Stimulated activated CD8-positive, alpha-beta memory T cell treated with anti-CD3 and anti-CD28 coated beads, Interleukin-12 subunit alpha, Interleukin-12 subunit beta, amount 100 ng/mL, for 24 hours (primary cell): Measurements from ENCODE around the gene SURF6.
"Not testable (repeated sequence)": the region's sequence is repeated elsewhere in the genome, so short reads cannot be mapped to it uniquely, and the experiment has no call there.

ENCODE experiments used
- DNase-seq: peaks from one replicate; pipeline ENCODE4 v3.0.0-alpha.2; 2020; ENCODE audit errors: extremely low read depth

SURF6 gene

DNA sequence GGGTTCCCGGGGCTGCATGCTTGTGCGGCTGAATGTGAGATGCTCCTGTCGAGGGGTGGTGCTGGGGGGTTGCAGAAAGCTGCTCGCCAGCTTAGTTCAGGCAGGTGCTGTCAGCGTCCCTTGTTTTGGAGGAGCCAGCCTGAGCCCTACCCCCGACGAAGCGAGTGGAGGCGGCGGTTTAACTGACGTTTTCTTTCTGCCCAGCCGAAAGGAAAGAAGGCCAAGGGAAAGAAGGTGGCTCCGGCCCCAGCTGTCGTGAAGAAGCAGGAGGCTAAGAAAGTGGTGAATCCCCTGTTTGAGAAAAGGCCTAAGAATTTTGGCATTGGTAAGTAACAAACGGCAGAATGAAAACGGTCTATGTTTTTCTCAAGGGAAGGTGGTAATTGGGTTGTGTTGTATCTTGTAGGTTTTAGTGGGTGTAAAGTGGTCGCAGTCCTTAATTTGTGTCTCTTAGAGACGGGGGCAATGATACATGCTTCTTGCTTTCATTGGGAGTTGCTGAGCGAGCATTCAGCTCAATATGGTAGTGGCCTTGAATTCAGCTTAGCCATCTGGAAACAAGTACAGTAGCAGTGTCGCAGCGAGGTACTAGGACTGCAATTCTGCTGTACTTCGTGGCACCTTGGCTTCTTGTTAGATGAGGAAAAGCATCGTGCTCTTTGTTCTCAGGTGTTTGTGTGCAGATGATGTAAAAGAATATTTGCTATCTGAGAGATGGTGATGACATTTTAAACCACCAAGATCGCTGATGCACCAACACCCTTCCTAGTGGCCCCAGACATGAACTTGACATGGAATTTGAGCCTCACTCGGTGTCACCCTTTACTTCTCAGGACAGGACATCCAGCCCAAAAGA is 13.0 kb upstream of the SURF6 start:
- no peak for DNase-seq

DNA sequence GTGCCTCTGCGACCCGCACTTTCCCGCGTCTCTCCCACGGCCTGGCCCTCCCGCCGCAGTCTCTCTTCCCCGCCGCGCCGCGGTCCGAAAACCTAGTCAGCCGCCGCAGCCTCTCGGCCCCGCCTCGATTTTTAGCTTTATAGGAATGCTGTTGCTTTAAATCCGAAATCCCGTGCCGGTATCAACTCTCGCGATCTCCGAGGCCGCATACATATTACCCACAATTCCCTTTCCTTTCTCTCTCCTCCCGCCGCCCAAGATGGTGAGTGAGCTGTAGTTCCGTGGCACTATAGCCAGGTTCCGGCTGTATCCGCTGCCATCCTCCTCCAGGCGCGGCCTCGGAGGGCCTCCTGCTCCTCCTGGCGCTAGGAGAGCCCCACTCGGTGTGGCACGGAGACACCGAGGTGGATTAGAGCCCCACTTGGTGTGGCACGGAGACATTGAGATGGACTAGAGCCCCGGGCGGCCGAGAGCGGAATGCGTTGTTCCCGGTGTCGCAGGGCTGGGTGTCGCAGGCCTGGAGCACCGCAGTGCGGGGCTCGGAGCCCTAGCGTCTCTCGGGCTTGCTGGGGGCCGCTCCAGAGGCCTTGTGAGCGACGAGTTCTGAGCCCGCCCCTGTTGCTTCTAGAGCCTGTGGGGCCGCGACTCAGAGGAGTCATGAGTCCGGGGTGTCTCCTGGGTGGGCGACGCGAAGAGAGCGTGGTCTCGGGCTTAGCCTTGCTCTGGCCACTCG is 12.2 kb upstream of the SURF6 start, which contains the start of the genes MED22 and RPL7A:
Gene MED22, minus strand, starts transcription at position 147 of the 733 bp plus-strand sequence. CDS start 1,469 bp downstream, outside the sequence.
Gene RPL7A, plus strand, starts transcription at position 234 of the 733 bp plus-strand sequence. Its CDS starts 26 bp downstream, at position 260.
- peak; percentile 78 for DNase-seq

DNA sequence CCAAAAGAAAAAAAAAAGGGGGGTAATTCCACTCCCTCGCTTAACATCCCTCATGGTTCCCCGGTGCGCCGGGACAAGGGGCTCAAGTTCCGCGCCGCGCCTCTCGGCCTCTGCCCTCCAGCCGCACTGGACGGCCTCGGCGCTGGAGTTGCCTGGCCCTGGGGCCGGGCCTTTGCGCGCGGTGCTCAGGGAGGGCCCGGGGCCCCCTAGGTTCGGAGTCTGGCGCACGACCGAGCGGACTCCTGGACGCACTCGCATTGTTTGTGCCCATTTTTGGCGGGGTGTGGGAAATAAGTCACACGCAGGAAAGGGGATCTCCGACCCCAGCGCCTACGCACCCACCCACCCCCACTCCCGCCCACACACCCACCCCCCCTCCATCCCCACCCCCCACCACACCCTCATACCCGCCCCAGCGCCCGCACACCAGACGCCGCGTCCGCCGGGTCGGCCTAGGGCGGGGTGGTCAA is 11.6 kb upstream of the SURF6 start:
- DNase-seq = no peak

DNA sequence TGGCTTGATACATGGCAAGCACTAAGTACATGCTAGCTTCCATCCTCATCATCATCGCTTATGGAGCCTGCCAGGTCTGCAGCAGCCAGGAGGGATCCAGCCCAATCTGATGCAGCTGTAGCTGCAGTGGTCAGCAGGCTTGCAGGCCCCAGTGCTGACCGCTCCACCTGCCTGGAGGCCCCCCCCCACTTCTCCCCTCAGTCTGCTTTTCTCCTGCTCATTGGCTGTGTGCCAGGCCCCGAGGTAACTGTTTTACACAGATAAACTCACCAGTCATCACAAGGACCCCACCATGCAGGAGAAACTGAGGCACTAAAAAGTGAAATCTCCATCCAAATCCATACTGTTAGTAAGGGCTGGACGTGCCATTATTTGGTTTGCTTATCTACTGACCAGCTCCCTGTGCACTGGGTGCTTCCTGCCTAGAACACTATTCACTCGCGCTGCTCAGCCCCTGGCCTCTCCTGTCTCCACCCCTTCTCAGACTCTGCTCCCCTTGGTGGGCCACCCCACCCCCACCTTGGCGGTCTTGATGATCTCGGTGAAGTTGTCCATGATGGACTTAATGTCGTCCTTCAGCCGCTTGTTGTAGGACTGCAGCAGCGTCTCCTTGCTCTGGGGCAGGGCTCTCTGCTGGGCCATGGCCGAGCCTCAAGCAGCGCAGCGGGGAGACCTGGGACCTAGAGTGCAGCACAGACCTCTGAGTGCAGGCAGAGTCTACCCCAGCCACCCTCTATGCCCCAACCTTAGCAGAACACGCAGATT is 10.2 kb upstream of the SURF6 start:
- no peak for DNase-seq

DNA sequence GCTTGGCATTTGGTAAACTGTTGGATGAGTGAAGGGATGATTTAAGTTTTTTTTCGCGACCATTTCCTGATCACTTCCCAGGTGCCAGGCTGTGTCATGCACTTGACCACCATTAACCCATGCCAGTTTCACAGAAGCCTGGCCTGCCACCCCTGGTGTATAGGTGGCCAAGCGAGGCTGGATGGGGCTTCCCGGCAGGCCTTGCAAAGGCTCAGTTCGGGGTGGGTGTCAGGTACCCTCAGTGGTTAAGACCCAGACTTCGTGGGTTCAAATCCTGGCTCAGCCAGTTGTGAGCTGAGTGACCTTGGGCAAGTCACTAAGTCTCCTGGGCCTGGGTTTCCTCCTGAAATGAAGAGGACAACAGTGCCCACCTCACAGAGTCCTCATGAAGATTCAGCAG is 9.6 kb upstream of the SURF6 start:
- DNase-seq = no peak

DNA sequence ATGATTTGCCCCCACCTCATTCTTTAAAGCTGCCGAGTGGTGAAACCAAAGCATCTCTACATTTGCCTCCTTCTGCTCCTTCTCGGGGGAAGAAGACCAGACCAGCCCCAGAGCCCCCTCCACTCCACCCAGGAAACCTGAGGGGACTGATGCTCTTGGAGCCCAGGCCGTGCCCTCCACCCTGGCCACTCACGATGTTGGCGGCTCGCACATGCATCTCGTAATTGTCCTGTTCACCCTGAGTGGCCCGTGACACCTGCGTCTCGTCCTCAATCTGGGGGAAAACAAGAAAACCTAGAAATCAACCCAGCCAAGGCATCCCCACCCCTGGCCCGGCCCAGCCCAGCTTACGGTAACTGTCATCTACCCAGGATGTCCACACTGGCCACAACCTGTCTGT is 9.0 kb upstream of the SURF6 start:
- DNase-seq = no peak

DNA sequence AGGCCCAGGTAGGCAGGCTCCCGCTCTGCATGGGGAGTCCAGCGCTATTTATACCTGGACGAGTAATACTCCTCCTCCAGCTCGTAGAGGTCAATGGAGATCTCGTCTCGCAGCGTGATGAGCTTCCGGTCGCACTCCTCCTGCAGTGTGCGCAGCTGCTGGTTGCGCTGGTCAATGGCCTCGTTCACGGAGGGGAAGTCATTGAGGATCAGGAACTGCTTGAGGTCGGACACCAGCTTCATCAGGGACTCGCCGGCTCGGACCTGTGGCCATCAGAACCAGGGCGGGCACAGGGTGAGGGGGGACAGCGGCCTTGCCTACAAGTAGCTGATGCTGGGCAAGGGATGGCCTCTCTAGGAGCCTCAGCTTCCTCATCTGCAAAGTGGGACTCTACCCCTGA is 8.1 kb upstream of the SURF6 start:
- no peak for DNase-seq

DNA sequence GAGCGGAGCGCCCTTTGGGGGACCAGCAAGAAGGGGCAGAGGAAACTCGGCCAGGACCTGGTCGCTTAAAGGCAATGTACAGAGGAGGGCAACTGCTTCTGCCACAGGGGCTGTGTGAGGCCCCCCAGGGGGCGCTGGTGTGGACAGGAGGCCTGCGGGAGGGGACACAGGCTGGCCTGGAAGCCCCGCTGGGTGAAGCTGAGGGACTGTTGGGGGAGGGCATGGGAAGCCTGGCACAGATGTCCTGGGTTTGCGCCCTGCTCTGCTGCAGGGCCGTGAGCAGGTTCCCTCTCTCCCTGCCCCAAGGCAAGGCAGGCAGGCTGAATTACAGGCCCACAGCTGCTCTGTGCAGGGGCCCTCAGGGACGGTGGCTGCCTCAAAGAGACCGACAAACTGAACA is 6.6 kb upstream of the SURF6 start:
- no peak for DNase-seq

DNA sequence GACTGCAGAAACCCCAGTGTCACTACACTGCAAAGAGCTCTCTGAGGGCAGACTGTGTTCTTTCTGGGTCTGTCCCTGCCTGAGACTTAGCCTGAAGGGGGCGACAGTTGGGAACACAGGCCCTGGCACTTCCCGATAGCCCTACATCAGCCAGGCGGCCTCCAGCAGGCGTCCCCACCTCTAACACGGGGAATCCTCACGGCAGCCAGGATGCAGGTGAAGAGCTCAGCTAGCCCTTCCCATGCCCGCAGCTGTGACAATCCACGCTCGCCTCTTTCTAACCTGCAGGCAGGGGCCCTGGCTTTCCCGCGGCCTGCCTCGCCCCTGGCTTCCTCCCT is 6.0 kb upstream of the SURF6 start:
- no peak for DNase-seq

DNA sequence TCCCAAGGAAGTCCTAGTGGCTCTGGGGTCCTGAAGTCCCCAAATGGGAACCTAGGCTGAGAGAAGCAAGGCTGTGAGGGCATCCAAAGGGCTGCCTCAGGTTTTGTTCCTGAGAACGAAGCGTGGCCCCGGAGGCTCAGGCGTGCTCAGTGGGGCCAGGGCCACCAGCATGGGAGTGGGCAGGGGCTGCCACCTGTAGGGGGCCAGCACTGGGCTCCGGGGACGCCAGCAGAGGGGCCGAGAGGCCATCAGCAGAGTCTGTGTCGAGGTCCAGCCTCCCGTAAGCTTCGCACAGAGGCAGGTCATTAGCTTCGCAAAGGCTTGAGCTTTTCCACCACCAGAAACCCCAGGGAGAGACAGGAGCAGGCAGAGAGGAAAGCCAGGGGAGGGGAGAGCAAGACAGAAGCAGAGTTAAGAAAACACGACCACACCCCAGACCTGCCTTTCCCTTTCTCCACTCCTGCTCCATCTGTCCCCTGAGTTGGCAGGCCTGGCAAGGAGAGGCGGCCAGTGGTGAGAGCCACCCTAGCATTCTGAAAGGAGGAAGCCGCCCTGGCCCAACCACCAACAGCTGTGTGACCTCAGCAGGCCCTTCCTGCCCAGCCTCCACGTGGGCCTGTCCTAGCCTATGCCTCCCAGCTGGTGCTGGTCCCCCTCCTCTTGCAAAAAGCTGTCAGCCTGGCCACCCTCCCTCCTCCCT is 5.5 kb upstream of the SURF6 start:
- DNase-seq = no peak

DNA sequence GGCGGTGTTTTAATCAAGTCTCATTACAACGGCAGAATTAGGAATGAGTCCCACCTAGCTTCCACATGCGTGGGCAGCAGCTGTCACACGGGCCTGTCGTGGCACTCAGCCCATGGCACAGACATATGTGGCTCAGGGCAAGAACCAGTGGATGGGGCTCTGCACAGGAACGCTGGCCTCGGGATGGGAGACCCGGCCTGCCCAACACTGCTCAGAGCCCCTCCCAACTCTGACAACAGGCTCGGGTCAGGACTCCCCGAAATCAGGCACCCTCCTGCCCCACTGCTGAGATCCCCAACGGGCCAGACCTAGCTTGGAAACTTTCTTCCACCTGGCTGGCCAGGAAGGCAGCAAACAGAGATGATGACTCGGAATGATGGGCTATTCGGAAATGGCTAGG is 4.9 kb upstream of the SURF6 start:
- DNase-seq = no peak

DNA sequence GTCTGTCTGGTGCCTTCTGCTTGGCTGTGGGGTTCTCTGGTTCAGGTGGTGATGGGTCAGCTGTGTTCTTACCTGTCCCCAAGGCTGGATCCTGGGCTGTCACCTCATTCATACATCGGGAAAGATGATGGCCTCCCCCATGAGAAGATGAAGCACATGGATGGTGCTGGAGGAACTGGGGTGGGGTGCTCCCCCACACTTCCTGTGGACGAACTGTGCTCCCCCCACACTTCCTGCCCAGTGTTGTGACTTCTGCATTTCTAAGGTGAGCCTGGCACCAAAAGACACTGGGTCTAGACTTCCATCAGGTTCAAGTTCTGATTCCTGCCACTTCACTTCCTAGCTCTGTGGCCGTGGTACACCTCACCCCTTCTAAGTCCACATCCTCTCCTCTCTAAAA is 4.3 kb upstream of the SURF6 start:
- DNase-seq = no peak

DNA sequence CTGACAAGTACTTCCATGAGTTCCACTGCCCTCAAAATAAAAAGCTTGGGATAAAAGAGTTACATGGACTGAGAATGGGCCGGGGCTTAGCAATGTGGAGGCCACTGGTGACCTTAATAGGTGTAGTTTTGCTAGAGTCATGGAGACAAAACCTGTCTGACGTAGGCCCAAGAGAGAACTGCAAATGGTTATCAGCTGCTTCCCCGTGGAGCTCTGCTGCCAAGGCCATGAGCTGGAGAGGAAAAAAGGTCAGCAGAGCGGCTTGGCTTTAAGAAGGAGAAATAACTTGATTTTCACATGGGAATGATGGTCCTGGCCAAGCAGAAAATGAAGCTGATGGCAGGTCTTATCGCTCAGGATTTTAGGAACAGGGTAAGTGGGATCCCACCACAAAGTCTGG is 3.7 kb upstream of the SURF6 start:
- DNase-seq = no peak

DNA sequence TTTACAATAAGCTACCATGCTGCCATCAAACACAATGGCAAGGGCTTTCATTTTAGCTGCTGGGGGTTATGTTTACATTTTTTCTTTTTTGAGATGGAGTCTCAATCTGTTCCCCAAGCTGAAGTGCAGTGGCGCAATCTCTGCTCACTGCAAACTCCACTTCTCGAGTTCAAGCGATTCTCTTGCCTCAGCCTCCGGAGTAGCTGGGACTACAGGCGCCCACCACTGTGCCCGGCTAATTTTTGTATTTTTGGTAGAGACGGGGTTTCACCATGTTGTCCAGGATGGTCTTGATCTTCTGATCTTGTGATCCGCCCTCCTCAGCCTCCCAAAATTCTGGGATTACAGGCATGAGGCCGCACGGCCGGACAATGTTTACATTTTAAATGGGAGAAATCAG is 1.1 kb downstream of the SURF6 start:
- not testable (repeated sequence) for DNase-seq

DNA sequence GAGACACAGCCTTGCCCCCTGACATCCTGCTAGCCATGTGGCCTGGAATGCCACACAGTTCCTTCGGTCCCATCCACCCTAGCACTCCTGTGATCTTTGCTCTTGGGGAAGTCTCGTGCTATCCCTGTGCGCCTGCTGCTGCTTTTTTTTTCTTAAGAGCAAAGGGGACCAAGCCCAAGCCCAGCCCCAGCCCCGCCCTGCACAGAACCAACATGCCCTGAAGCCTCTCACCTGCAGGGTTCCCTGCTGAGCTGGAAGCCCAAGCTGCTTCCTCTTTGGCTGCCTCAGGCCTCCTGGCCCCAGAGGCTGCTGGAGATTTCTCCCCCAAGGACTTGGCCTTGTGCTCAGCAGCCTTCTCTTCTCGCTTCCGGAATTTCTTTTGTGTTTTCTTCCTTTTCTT is 1.8 kb downstream of the SURF6 start:
- no peak for DNase-seq

DNA sequence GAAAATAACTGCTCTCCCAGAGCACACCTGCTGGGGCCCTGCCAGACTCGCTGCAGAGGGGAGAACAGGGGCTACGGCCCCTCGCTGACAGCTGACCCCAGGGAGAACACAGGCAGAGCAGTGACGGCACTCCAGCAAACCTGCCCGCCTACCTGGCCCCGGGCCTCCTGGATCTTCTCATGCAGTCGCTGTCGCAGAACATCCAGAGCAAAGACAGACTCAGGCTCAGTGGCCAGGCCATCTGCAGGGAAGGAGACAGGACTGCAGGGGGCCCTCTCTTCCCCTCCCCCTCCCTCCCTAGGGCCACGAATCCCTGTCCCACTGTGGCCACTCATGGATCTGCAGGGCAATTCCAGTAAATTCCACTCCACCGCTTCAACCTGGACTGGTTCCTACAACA is 2.4 kb downstream of the SURF6 start:
- DNase-seq = no peak

DNA sequence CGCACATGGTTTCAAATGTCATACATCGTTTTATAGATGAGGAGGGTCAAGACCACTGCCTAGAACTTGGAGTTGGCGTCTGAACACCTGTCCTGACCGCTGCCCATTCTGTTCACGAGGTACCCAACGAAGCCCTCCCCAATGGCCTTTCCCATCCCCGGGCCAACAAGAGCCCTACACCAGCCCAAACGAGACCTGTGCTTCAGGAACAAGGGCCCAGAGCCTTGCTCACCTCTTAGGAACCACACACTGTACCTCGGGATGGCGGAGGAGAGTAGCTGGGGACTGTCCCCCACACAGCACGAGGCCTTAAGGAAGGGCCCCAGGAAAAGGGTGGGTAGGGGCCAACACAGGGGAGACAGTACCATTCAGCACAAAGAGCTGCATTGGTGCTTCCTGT is 3.0 kb downstream of the SURF6 start:
- no peak for DNase-seq

DNA sequence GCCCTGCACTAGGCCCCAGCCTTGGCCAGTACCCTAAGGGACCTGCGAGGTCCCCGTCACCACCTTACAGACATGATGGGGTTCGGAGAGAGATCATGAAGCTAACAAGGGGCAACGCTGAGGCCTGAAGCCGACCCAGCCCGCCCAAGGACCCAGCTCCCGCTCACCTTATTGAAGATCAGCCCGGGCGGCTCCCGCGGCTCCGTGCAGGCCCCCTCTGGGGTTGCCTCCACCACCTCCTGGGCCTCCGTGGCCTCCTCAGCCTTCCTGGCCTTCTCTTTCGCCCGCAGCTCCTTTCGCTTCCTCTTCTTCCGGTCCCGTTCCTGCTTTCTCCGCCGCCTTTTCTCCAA is 3.6 kb downstream of the SURF6 start:
- DNase-seq = no peak

DNA sequence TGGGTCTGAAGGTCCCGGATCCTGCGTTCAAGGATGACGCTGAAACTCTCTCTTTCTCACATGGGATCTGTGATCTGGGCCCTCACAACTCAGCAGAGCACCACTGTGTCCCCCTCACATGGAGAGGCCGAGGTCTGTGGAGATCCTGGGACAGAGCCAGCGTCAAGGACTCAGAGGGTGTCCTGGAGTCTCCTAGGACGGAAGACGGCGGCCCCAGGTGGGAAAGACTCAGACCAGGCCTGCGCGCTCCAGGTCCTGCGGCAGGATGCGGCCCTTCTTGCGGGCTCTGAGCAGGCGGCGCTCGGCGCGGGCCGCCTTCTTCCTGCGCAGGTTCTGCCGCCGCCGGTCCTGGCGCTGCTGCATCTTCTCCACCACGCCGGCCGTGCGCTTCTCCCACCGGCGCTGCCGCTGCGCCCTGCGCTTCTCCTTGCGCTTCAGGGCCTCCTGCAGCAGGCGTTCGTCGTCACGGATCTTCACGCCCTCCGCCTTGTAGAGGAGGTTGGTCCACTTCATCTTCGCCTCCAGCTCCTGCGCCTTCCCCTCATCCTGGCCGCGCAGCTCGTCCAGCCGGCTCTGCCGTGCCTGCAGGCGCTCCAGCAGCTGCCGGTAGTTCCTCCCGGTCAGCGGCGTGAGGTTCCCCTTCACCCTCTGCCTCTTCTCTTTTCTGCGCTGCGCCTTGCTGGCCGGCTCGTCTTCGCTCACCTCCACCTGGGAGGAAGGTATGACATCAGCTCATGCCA is 4.2 kb downstream of the SURF6 start:
- DNase-seq = no peak

DNA sequence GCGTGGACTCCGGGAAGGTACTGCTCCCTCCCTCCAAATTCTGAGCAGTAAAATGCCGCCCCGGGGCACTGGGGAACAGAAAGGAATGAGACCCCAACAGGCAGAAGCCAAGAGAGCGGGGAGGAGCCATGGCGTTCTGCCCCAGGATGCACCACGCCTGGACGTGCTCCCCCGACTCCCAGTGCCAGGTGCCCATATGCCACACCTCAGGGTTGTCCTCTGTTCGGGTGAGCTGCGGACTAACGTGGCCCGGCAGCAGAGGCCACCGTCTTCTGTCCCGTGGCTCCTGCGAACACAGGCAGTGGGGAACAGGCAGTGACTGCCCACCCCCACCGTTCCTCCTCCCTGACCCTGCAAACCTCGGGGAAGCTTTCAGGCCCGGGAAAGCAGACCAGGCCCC is 4.8 kb downstream of the SURF6 start:
- no peak for DNase-seq
